ENCODE results near the gene ANP32E.
A peak's percentile ranks its signal among the peaks of the same experiment; 100 is the strongest.

DNA sequence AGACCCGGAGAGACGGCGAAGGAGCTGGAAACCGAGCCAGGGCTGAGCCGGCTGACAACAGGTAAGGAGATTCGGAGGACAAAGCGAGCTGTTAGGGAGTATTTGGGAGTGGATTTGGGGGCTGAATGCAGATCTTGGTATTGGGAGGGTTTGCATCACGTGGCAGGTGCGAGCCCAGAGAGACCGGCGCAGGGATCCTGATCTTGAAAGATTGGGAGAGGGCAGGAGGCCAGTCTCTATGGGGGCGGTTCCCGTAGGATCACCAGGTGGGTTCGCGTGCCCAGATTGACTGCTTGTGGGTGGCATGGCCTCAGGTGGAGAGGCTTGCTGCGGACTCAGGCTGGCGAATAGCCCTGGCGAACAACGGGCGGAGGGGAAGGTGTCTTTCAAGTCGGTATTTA is 46.6 kb upstream of the ANP32E start:
- TF ChIP-seq, protein P1, sequence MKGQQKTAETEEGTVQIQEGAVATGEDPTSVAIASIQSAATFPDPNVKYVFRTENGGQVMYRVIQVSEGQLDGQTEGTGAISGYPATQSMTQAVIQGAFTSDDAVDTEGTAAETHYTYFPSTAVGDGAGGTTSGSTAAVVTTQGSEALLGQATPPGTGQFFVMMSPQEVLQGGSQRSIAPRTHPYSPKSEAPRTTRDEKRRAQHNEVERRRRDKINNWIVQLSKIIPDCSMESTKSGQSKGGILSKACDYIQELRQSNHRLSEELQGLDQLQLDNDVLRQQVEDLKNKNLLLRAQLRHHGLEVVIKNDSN (IDR thresholded peaks at IDR 0.05), result peak; percentile 64; the same call in 1 of the 2 replicates
- TF ChIP-seq EP300 (IDR thresholded peaks at IDR 0.05; ENCODE audit: borderline replicate concordance), result no peak
- TF ChIP-seq RAD21 (IDR thresholded peaks at IDR 0.05; ENCODE audit: low read depth), result no peak
